IPS-NIHi11 (cell line): Measurements from ENCODE around the gene FBXO3.
"Not testable (repeated sequence)": the region's sequence is repeated elsewhere in the genome, so short reads cannot be mapped to it uniquely, and the experiment has no call there.

ENCODE experiments used
- DNase-seq: peaks from one replicate; pipeline ENCODE4 v3.0.0; 2012; ENCODE audit warnings: mixed read lengths, low spot score

FBXO3 gene

DNA sequence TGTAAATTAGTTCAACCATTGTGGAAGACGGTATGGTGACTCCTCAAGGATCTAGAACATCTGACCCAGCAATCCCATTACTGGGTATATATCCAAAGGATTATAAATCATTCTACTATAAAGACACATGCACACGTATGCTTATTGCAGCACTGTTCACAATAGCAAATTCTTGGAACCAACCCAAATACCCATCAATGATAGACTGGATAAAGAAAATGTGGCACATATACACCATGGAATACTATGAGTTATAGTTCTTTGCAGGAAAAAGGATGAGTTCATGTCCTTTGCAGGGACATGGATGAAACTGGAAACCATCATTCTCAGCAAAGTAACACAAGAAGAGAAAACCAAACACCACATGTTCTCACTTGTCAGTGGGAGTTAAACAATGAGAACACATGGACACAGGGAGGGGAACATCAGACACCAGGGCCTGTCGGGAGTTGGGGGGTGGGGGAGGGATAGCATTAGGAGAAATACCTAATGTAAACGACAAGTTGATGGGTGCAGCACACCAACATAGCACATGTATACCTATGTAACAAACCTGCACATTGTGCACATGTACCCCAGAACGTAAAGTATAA is 45.2 kb downstream of the FBXO3 start:
- DNase-seq, result not testable (repeated sequence)

DNA sequence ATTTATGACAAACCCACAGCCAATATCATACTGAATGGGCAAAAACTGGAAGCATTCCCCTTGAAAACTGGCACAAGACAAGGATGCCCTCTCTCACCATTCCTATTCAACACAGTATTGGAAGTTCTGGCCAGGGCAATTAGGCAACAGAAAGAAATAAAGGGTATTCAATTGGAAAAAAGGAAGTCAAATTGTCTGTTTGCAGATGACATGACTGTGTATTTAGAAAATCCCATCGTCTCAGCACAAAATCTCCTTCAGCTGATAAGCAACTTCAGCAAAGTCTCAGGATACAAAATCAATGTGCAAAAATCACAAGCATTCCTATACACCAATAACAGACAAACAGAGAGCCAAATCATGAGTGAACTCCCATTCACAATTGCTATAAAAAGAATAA is 46.8 kb downstream of the FBXO3 start:
- DNase-seq, result not testable (repeated sequence)

DNA sequence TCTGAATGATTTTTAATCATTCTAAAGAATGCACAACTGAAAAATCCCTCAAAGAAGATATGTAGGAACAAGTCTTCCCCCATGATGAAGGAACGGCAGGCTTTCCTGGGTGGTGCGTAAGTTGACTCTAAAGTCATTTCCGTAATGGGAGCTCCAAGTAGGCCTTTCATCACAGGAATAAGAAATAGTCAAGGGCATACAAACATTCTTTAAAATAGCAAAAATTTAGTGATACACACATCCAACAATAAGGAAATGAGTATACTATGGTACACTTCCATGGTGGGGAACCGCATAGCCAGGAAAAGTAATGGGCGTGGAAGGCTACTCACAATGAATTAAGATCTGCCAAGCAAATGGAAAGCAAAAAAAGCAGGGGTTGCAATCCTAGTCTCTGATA is 48.8 kb downstream of the FBXO3 start:
- no peak for DNase-seq

DNA sequence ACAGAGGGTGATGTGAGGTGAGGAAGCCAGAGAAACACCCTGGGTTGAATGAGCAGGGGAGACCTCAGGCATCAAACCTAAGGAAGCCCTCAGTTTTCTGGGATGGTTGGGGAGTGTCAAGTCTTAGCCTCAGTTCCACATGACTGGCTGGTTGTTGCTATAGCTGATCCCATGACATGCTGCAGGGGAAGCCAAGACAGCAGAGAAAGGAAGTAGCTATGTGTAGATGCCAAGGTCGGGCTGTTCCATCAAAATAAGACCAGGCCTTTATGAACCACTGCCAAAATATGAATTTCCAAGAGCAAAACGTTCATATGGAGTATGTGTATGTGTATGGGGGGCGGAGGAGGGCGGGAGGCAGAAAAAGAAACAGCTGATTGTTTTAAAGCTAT is 49.7 kb downstream of the FBXO3 start:
- DNase-seq, result no peak

DNA sequence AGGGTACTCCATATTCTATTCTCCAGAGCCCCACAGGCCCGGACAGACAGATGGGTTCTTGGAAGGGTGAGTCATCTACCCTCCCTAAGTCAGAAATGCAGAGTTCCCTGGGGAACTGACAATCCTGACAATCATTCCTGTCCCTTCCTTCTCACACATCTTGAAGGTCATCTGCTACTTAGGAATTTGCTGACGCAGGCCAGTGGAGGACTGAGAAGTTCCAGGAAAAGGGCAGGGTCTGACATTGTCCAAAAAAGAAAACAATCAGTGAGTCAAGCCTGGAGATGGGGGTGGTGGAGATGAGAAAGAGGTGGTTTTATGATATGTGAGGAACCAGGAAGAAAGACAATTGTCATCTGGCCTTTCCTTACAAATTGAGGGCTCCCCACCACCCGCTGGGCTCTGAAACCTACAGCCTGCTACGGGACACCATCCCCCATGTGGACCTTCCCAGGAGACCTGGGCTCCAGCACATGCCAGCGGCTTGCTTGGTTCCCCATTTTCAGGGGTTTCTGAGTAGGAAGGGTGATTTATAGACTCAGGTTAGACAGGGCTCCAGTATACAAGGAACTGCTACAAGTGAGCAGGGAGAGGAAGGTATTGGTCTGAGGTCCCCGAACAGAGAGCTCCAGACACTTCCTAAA is 51.0 kb downstream of the FBXO3 start:
- no peak for DNase-seq

DNA sequence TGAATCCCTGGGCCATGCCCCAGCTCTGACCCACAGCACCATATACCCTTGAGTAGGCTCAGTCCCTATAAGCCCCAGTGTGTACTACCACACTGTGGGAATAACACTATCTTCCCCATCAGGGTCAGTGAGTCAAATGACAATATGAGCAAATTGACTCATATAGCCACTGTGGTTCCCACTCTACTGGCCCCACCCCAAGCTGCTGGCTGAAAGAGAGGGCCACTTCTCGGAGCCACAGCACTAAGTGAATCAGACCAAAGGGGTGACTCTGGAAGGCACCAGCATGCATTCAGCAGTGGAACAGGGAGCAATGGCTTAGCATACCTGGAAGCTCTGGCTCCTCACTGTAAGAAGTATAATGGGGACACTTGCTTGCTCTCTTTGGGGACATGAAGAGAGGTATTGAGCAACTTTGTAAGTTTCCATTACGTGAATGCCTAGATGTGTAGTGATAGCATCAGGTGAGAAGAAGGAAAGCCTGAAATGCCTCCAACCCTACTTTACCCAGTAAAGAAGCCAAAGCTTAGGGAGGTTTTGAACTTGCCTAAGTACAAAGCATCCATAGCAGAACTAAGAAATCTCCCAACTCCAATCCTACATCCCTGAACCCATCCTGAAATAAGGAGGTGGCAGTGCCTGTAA is 51.6 kb downstream of the FBXO3 start:
- no peak for DNase-seq

DNA sequence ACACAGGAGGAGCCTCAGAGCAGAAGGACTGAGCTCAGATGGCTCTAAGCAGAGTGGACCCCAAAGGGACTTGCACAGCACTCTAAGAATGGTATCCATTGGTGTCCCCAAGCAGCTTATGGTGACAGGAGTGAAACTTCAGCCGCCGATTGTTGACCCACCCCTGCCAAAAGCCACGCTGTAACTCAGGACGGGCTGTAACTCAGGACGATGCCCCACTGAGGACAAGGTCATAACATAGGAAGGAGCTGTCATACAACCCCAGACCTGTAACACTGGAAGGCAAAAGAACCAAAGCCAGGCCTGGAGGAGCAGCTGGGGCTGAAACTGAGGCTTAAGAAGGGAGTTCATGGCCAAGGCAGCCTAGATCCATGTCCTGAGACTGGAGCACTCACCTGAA is 52.3 kb downstream of the FBXO3 start:
- DNase-seq, result no peak

DNA sequence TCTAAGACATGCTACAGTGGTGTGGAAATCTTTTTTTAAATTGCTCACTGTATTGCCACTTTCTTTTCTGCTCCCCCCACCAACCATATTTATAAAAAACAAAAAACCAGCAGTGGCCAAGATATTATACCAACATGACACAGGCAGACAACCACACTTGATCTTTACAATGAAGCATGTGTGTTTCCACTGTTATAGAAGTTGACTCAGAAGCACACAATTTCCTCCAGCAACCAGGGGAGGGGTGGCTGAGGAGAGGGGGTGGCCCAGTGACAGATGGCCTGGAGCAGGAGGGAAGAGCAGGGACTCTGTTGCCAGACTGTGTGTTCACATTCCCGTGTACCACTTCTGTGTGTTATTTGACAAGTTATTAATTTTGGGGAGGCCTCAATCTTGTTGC is 52.9 kb downstream of the FBXO3 start:
- DNase-seq, result no peak

DNA sequence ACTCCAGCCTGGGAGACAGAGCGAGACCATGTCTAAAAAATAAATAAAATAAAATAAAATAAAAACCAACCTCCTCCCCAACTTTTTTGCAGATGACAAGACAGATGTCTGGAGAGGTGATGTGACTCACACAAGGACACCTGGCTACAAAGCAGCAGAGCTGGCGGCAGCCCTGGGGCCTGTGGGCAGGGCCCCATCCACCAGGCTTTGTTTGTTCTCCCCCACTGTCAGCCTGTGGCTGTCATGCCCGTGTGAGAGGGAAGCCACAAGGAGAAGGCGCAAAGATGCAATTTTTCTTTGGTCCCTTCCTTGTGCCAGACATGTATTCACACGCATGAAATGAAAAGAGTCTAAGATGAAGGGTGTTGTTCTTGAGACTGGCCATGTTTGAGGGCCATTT is 54.7 kb downstream of the FBXO3 start:
- DNase-seq, result no peak

DNA sequence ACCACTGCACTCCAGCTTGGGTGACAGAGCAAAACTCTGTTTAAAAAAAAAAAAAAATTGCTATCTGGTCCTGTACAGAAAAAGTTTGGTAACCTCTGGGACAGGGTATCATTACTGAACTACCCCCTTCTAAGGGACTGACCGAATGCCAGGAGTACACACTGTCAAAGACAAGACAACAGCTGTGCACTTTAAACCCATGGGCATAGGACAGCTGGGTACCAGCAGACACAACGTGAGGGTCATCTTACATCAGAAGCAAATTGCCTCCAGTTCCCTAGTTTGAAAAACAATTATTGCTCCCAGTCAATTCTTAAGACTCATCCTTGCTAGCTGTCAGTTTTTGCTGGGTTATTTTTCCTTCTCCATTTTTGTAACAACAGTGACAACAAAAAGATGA is 55.9 kb downstream of the FBXO3 start:
- no peak for DNase-seq

DNA sequence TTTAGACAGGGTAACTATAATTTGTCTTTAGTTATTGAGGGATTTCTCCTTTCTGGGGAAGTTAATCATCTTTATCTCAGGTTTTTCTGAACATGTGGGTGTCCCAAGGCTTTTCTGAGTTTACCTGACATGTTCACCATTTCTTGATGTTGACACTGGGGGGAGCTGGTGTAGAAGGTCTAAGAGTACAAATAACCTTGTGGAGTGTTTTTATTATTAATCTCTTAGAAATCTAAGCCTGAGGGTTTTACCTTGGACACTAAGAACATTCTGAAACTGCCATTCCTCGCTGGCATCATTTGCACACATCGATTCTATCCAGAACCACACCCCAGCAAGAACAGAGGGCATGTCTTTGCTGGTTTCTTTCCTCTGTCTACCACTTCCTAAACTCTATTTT is 58.1 kb downstream of the FBXO3 start:
- no peak for DNase-seq

DNA sequence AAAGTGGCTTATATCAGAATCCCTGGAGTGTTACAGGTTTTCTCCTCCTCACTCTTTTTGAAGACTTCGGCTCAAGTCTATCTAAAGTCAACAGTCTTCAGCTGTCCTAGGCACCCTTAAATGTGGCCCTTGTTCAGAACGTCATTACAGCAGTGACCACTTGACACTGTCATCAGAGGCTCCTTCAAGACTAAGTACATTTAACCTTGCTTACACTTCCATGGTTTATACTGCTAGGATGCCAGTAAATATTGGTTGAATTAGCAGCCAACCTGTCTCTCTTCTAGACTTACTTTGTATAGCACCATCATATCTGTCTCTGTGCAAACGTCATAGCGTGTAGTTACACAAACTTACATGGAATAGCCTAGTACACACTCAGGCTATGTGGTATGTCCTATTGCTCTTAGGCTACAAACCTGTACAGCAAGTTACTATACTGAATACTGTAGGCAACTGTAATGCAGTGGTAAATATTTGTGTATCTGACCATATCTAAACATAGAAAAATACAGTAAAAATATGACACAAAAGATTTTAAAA is 60.4 kb downstream of the FBXO3 start:
- no peak for DNase-seq

DNA sequence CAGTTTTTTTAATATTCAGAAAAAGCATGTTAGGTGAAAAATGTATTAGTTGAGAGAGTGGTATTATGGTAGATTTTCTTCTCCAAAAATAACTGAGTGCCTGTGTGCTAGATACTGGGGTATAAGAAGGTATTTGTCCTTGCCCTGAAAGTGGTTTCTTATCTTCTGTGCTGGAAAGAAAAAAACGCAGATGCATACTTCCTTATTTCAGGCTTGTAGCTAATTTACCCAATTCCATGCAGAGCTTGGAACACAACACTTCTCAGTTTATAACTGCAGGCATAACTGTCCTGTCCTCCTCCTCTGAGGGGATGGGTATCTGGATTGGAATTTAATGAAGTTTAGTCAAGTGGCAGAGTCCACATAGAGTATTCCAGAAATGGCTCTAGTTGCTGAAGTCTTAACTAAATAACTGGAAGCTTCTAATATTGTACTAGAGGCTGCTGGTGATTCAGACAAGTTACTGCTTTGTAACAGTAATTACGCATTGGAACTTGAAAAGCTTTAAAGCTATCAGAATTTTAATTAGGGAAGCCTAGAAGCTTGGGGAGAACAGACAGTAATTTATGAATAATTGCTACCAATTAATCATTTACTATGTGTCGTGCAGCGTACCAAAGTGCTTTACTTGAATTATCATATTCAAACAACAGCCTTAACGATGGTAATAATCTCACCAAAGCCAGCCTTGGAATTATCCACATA is 61.0 kb downstream of the FBXO3 start:
- no peak for DNase-seq

DNA sequence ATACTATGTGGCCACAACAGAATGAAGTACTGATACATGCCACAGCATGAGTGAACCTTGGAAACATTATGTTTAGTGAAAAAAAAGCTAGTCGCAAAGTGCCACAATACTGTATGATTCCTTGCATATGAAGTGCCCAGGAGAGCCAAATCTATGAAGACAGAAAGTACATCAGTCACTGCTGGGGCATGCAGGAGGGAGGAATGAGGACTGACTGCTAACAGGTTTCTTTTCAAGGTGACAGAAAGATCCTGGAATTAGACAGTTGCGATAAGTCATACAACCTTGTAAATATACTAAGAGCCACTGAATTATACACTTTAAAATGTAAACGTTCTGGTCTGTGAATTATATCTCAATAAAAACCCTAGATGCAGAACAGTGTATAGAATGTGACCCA is 61.9 kb downstream of the FBXO3 start:
- DNase-seq, result no peak

DNA sequence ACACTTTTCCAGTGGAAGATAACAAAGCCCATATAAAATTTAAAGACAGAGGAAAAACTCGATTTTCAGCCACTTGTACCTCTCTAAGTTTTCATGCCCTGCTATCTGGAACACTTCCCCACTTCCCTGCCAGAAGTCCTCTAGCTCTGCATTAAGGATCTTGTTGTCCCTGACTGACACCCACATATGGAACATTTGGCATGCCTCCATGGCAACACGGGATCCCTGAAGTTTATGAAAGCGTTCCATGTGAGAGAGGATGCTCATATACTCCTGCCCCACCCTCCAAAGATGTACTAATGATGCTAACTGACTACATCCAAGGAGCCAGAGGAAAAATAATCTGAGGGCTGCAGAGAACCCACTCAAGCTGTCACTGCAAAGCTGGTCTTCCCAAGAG is 64.9 kb downstream of the FBXO3 start:
- no peak for DNase-seq

DNA sequence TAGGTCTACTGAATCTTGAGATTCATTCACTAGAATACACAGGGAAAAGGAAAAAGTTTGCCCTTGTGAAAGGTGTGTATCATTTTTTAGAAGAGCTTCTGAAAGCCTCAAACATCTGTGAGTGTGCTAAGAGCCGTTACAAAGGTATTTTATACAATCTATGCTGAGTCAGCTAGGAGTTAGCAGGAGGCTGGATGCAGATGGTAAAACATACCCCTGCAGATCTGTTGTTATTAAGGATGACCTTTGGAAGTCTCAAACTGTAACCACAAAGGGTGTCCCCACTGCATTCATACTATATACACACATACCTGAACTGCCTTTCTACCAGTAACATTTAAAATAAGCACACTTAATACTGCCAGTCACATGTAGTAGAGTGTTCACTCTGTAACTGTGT is 65.3 kb downstream of the FBXO3 start:
- DNase-seq, result no peak

DNA sequence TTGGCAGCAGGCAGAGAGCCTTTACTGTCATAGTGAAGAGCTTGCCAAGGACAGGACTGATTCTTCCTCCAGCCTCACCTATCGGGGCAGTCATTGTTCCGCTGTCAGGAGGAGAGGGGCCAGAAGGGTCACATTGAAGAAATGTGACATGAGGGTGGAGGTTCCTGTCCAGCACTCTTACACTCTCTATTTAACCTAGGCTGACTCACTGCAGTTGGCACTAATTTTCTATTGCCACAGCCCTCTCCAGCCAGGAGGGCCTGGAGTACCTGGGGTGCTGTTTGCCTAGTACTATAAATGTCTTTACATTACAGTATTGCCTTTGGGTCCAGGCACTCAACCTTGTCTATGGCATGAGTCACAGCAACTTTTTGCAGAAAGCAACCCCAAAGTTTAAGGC is 66.5 kb downstream of the FBXO3 start:
- not testable (repeated sequence) for DNase-seq

DNA sequence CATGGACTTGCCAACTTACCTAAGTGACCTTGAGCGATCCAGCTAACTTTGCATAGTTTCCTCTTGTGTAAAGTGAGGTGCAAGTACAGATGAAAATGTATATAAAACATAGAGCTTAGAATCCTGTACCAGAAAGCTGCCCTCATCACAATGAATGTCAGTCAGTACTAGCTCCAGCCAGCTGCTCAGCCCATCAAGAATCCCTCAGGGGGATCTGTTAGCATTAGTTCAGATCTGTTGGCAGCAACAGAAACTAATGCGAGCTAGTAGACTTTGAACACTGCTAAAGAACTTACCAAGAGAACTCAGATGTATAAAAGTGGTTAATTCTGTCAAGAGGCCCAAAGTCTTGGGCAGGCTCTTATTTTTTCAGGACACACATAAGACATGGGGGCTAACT is 67.4 kb downstream of the FBXO3 start:
- no peak for DNase-seq

DNA sequence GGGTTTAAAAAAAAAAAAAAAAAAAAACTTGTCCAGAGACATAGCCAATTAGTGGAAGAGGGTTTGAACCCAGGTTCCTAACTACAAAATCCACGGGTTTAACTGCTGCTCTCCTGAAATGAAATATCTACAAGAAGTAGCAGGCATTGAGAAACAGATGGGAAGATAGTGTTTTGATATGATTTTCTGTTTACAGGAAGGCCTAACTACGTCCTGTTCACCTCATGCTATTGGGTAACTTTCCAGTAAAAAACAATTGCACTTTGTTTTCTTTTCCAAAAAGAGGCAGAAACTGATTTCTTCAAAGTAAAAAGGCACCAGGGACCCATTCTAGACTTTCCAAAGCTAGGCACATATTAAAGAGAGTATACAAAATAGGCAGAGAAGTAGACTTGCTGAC is 67.8 kb downstream of the FBXO3 start:
- no peak for DNase-seq

DNA sequence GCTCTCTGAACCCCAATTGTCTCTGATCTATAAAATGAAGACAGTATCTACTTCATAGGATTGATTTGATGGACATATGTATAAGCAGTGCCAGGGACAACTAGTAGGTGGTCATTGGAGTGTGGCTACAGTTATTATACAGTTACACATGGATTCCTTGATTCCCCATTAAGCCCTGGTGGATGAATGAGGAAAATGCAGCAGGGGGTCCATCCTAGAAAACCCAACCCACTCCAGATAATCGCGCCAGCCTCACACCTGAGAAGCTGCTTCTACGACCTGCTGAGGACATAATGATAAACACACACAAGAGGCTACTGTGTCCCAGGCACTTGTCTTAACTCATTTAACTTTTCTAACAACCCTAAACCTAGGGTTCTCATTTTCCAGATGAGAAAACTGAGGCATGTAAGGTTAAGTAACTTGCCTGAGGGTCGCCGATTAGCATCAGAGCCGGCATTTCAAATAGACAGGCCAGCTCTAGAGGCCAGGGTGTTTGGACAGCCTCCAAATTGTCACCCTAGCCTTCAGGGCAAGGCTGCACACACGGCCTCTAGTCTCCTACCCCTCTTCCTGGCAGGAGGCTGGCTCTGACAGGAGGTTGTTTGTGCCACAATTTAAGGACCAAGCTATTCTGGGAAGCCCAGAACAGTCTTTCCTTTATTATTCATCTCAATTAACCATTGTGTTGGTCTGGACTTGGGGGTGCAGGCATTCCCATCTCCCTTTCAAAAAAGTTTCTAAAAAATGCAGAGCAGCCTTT is 69.9 kb downstream of the FBXO3 start:
- no peak for DNase-seq

DNA sequence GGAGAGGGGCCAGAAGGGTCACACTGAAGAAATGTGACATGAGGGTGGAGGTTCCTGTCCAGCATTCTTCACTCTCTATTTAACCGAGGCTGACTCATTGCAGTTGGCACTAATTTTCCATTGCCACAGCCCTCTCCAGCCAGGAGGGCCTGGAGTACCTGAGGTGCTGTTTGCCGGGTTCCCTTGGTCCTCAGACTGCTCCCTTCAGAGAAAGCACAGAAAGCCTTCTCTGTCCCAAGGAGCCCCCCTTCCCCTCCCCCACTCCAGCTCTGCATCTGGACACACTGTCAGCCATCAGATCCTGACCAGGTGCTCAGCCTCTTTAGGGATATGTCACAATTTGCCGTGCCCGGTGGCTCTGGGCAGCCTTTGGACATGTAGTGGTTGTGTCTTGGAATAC is 70.5 kb downstream of the FBXO3 start:
- DNase-seq, result no peak

DNA sequence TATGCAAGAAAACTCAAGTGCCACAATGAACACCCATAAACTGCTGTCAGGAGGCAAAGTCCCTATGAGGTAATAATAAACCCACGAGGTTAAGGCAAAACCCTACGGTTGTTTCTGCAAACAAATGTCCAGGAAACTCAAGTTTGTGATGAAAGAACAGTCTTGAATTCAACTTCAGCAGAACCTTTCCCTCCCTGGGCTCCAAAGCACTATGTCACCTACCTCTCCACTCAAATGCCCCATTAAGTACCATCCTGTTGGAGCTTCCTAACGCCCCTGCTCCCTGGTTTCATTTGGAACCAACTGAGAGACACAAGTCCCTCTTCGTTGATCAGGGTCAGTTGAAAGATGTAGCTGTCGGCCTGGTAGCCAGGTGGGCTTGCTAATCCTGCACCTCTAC is 71.1 kb downstream of the FBXO3 start:
- no peak for DNase-seq
